Osteoblast (primary cell): ENCODE measurements around the gene PRIMPOL. TPM values are rescaled to one million over a fixed set of nuclear protein-coding genes. Genes with fewer than 3 reads are reported as not detected.
"Not testable (repeated sequence)": the region's sequence is repeated elsewhere in the genome, so short reads cannot be mapped to it uniquely, and the experiment has no call there.

Source experiments
- DNase-seq: peaks from one replicate; pipeline ENCODE4 v3.0.0; 2011; ENCODE audit warnings: low spot score, mixed read lengths; ENCODE audit not compliant: insufficient read length; ENCODE audit errors: missing footprints
- H2AFZ ChIP-seq: 2 replicates; pipeline ENCODE4 v1.6.0; 2011; ENCODE audit warnings: mild to moderate bottlenecking, low read length
- H3K27ac ChIP-seq: 2 replicates; pipeline ENCODE4 v1.5.1; 2011; ENCODE audit warnings: mild to moderate bottlenecking, low read depth, low read length, moderate library complexity
- H3K27me3 ChIP-seq: 2 replicates; pipeline ENCODE4 v1.6.0; 2012; ENCODE audit warnings: mild to moderate bottlenecking, control low read depth, inconsistent platforms, low read length, moderate library complexity; ENCODE audit not compliant: insufficient read depth
- H3K36me3 ChIP-seq: 2 replicates; pipeline ENCODE4 v1.5.1; 2011; ENCODE audit warnings: mild to moderate bottlenecking, low read length, control low read depth, moderate library complexity; ENCODE audit not compliant: insufficient read depth
- H3K4me1 ChIP-seq: 2 replicates; pipeline ENCODE4 v1.5.1; 2011; ENCODE audit warnings: mild to moderate bottlenecking, low read length, control low read depth, moderate library complexity; ENCODE audit not compliant: insufficient read depth
- H3K4me2 ChIP-seq: 2 replicates; pipeline ENCODE4 v1.6.0; 2011; ENCODE audit warnings: mild to moderate bottlenecking, low read length; ENCODE audit not compliant: insufficient read depth
- H3K4me3 ChIP-seq: fragments of 200-600 bp; sonication (generic); 3 replicates; pipeline ENCODE4 v1.5.1; 2012; ENCODE audit warnings: mild to moderate bottlenecking, low read length, inconsistent platforms; ENCODE audit not compliant: insufficient read depth
- H3K79me2 ChIP-seq: 2 replicates; pipeline ENCODE4 v1.6.0; 2012; ENCODE audit warnings: mild to moderate bottlenecking, low read length, control low read depth, inconsistent platforms; ENCODE audit not compliant: insufficient read depth
- H3K9me3 ChIP-seq: 2 replicates; pipeline ENCODE4 v1.5.1; 2011; ENCODE audit warnings: low read depth, low read length, control low read depth
- H4K20me1 ChIP-seq: 2 replicates; pipeline ENCODE4 v1.6.0; 2012; ENCODE audit warnings: mild to moderate bottlenecking, low read length, control low read depth; ENCODE audit not compliant: insufficient read depth
- CTCF ChIP-seq: IDR thresholded peaks from 2 replicates; pipeline ENCODE4 v1.5.1; 2011; ENCODE audit warnings: mild to moderate bottlenecking, low read depth, low read length, moderate library complexity; ENCODE audit errors: extremely low read depth
- total RNA-seq: library from RNA; depleted of rRNA; stranded (reverse); fragments of >200 nt; gene quantifications from 2 replicates; pipeline ENCODE4 v1.2.3, GENCODE V29; 2012

PRIMPOL gene
- total RNA-seq, 1 donor: 16.6 TPM

GRCh38 chr4:184613405-184613804 lies 36.1 kb upstream of the PRIMPOL start:
- H3K27me3 ChIP-seq: no peaks in the 10 kb centered on the region
- no peak overlapping the region for H2AFZ ChIP-seq
- no peaks in the 10 kb centered on the region for H3K79me2 ChIP-seq
- DNase-seq: no peak
- no peak overlapping the region for H3K4me2 ChIP-seq
- no peak overlapping the region for H3K27ac ChIP-seq
- H3K4me3 ChIP-seq: no peak overlapping the region
- no peaks in the 10 kb centered on the region for H3K4me1 ChIP-seq
- no peak for TF ChIP-seq CTCF
- H4K20me1 ChIP-seq: no peaks in the 10 kb centered on the region
- H3K36me3 ChIP-seq: no peaks in the 10 kb centered on the region
- H3K9me3 ChIP-seq: no peaks in the 10 kb centered on the region

GRCh38 chr4:184614509-184614908 lies 35.0 kb upstream of the PRIMPOL start:
- Histone ChIP-seq H3K4me1 (no peaks in the 10 kb centered on the region), H3K27me3 (no peaks in the 10 kb centered on the region), H3K9me3 (no peaks in the 10 kb centered on the region), H3K4me3 (no peak overlapping the region), H2AFZ (no peak overlapping the region), H3K36me3 (no peaks in the 10 kb centered on the region), H4K20me1 (no peaks in the 10 kb centered on the region), H3K79me2 (no peaks in the 10 kb centered on the region), H3K27ac (no peak overlapping the region), H3K4me2 (no peak overlapping the region)
- TF ChIP-seq CTCF: no peak
- no peak for DNase-seq

- not testable (repeated sequence) for H4K20me1 ChIP-seq, H3K27me3 ChIP-seq, H3K9me3 ChIP-seq, DNase-seq, H3K4me1 ChIP-seq, H2AFZ ChIP-seq, H3K4me3 ChIP-seq, H3K36me3 ChIP-seq, H3K79me2 ChIP-seq, H3K27ac ChIP-seq, H3K4me2 ChIP-seq
These were observed 33.4 kb upstream of the PRIMPOL start for GRCh38 chr4:184616168-184616567.

GRCh38 chr4:184616633-184617551 lies 32.6 kb upstream of the PRIMPOL start:
- H4K20me1 ChIP-seq: no peaks in the 10 kb centered on the region
- no peak overlapping the region for H3K4me2 ChIP-seq
- H3K27me3 ChIP-seq: no peaks in the 10 kb centered on the region
- H3K9me3 ChIP-seq: no peaks in the 10 kb centered on the region
- no peak for TF ChIP-seq CTCF
- no peaks in the 10 kb centered on the region for H3K4me1 ChIP-seq
- H2AFZ ChIP-seq: no peak overlapping the region
- H3K27ac ChIP-seq: no peak overlapping the region
- H3K79me2 ChIP-seq: no peaks in the 10 kb centered on the region
- no peak for DNase-seq
- H3K4me3 ChIP-seq: no peak overlapping the region
- no peaks in the 10 kb centered on the region for H3K36me3 ChIP-seq
